Liver (tissue), 3 donors: ENCODE data around the gene PRDM5.
"Not testable (repeated sequence)": the region's sequence is repeated elsewhere in the genome, so short reads cannot be mapped to it uniquely, and the experiment has no call there.

Source experiments
- CTCF ChIP-seq: fragments of 150-350 bp; IDR thresholded peaks from 2 replicates; pipeline ENCODE4 v1.5.1; 2017; ENCODE audit warnings: improper control_type of control experiment, low read depth, low read length; ENCODE audit not compliant: missing input control
- GABPA ChIP-seq, 2 donors: IDR thresholded peaks in 1 of 2; conservative IDR thresholded peaks in 1 of 2; 2 replicates each; pipeline ENCODE4 v1.6.1; 2016; ENCODE audit warnings: antibody characterized with exemption in 2 of 2, mild to moderate bottlenecking in 1 of 2, moderate library complexity in 1 of 2
- HNF4A ChIP-seq, 2 donors: conservative IDR thresholded peaks; 2 replicates each; pipeline ENCODE4 v1.6.1; 2016; ENCODE audit warnings: antibody characterized with exemption in 2 of 2, mild to moderate bottlenecking in 2 of 2
- HNF4G ChIP-seq: IDR thresholded peaks from 2 replicates; pipeline ENCODE4 v1.6.1; 2016; ENCODE audit warnings: antibody characterized with exemption
- JUND ChIP-seq, 2 donors: IDR thresholded peaks; 2 replicates each; pipeline ENCODE4 v1.6.1; 2016; ENCODE audit warnings: antibody characterized with exemption in 2 of 2
- MAX ChIP-seq: IDR thresholded peaks from 2 replicates; pipeline ENCODE4 v1.6.1; 2016; ENCODE audit warnings: antibody characterized with exemption
- NR2F2 ChIP-seq: IDR thresholded peaks from 2 replicates; pipeline ENCODE4 v1.6.1; 2016; ENCODE audit warnings: antibody characterized with exemption
- RAD21 ChIP-seq, 2 donors: IDR thresholded peaks; 2 replicates each; pipeline ENCODE4 v1.6.1; 2016; ENCODE audit warnings: antibody characterized with exemption in 2 of 2, mild to moderate bottlenecking in 2 of 2
- REST ChIP-seq: IDR thresholded peaks from 2 replicates; pipeline ENCODE4 v1.6.1; 2016; ENCODE audit warnings: antibody characterized with exemption, mild to moderate bottlenecking
- YY1 ChIP-seq: IDR thresholded peaks from 2 replicates; pipeline ENCODE4 v1.6.1; 2016; ENCODE audit warnings: antibody characterized with exemption, mild to moderate bottlenecking
- ZBTB33 ChIP-seq: IDR thresholded peaks from 2 replicates; pipeline ENCODE4 v1.6.1; 2016; ENCODE audit warnings: antibody characterized with exemption
- donor health status: healthy.
- donor health status: healthy.

- not testable (repeated sequence) for TF ChIP-seq REST; CTCF; GABPA (IDR thresholded peaks at IDR 0.05 in 1 of 2, conservative IDR thresholded peaks at IDR 0.05 in 1 of 2); JUND (IDR thresholded peaks at IDR 0.05); ZBTB33; HNF4A (conservative IDR thresholded peaks at IDR 0.05); YY1; RAD21 (IDR thresholded peaks at IDR 0.05); MAX; NR2F2; HNF4G
Observed at GRCh38 chr4:120741636-120742035, 180.9 kb downstream of the PRDM5 start.
